ENCODE data around the gene PPT2.

DNA sequence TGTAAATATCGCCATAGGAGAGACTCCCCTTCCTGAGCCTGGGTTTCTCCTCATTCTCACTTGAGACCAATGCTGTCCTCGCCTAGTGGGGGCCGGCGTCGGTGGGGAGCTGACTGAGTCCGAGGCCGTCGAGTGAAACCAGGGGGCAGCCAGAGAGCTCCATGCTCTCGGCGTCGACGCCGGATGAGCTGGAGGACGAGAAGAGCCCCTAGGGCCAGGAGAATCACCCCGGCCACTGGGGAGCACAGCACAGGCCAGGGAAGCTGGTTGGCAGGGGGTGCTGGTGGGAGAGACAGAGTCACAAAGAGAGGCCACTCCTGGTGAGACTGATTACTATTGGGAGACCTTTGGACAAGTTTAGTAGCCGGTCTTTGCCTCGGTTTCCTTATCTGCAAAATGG is 44.9 kb downstream of the PPT2 start:
- TF ChIP-seq, protein P1, sequence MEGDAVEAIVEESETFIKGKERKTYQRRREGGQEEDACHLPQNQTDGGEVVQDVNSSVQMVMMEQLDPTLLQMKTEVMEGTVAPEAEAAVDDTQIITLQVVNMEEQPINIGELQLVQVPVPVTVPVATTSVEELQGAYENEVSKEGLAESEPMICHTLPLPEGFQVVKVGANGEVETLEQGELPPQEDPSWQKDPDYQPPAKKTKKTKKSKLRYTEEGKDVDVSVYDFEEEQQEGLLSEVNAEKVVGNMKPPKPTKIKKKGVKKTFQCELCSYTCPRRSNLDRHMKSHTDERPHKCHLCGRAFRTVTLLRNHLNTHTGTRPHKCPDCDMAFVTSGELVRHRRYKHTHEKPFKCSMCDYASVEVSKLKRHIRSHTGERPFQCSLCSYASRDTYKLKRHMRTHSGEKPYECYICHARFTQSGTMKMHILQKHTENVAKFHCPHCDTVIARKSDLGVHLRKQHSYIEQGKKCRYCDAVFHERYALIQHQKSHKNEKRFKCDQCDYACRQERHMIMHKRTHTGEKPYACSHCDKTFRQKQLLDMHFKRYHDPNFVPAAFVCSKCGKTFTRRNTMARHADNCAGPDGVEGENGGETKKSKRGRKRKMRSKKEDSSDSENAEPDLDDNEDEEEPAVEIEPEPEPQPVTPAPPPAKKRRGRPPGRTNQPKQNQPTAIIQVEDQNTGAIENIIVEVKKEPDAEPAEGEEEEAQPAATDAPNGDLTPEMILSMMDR (conservative IDR thresholded peaks at IDR 0.05) = no peak
- TF ChIP-seq EZH2 (IDR thresholded peaks at IDR 0.05; ENCODE audit: low read depth) = no peak

Data from PC-9 (cell line).